Ishikawa (cell line): ENCODE measurements around the gene RXRA.

Source experiments
- CEBPB ChIP-seq: IDR thresholded peaks from 2 replicates; pipeline ENCODE4 v1.6.1; 2012
- CREB1 ChIP-seq: IDR thresholded peaks from 2 replicates; pipeline ENCODE4 v1.6.1; 2012; ENCODE audit warnings: low read depth
- EGR1 ChIP-seq: IDR thresholded peaks from 2 replicates; pipeline ENCODE4 v1.6.1; 2012
- EP300 ChIP-seq: IDR thresholded peaks from 2 replicates; pipeline ENCODE4 v1.6.1; 2012; ENCODE audit warnings: borderline replicate concordance
- FOXM1 ChIP-seq: IDR thresholded peaks from 2 replicates; pipeline ENCODE4 v1.6.1; 2012; ENCODE audit warnings: low read depth, borderline replicate concordance
- MAX ChIP-seq: IDR thresholded peaks from 2 replicates; pipeline ENCODE4 v1.6.1; 2012
- NFIC ChIP-seq: IDR thresholded peaks from 2 replicates; pipeline ENCODE4 v1.6.1; 2012
- RAD21 ChIP-seq: IDR thresholded peaks from 2 replicates; pipeline ENCODE4 v1.6.1; 2012; ENCODE audit warnings: low read depth
- REST ChIP-seq: IDR thresholded peaks from 2 replicates; pipeline ENCODE4 v1.6.1; 2012; ENCODE audit warnings: low read depth, mild to moderate bottlenecking
- TAF1 ChIP-seq: IDR thresholded peaks from 2 replicates; pipeline ENCODE4 v1.6.1; 2012; ENCODE audit warnings: low read depth, mild to moderate bottlenecking
- TCF12 ChIP-seq: IDR thresholded peaks from 2 replicates; pipeline ENCODE4 v1.6.1; 2012; ENCODE audit warnings: low read depth
- TEAD4 ChIP-seq: IDR thresholded peaks from 2 replicates; pipeline ENCODE4 v1.6.1; 2012
- YY1 ChIP-seq: IDR thresholded peaks from 2 replicates; pipeline ENCODE4 v1.6.1; 2012; ENCODE audit warnings: low read depth
- ZBTB7A ChIP-seq: IDR thresholded peaks from 2 replicates; pipeline ENCODE4 v1.6.1; 2012; ENCODE audit warnings: low read depth
- TF ChIP-seq, protein P1 (sequence below): IDR thresholded peaks from 2 replicates; pipeline ENCODE4 v1.6.1; 2012

RXRA gene

GRCh38 chr9:134356496-134357470 is 30.5 kb downstream of the RXRA start:
- TF ChIP-seq TCF12 (0 out of 2 replicates have a peak, but pooled peaks have one; percentile 27), NFIC (peak; percentile 24; the same call in 1 of the 2 replicates), TEAD4 (no peak), REST (no peak), ZBTB7A (no peak), CREB1 (no peak), EP300 (no peak), FOXM1 (no peak), CEBPB (0 out of 2 replicates have a peak, but pooled peaks have one; percentile 15), MAX (no peak)
- TF ChIP-seq, protein P1, sequence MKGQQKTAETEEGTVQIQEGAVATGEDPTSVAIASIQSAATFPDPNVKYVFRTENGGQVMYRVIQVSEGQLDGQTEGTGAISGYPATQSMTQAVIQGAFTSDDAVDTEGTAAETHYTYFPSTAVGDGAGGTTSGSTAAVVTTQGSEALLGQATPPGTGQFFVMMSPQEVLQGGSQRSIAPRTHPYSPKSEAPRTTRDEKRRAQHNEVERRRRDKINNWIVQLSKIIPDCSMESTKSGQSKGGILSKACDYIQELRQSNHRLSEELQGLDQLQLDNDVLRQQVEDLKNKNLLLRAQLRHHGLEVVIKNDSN, result no peak

- TF ChIP-seq MAX (no peak), EGR1 (no peak), CREB1 (no peak), TEAD4 (no peak), FOXM1 (no peak), CEBPB (no peak), TCF12 (no peak), REST (no peak), TAF1 (no peak), YY1 (no peak), RAD21 (no peak), ZBTB7A (no peak), EP300 (no peak), NFIC (no peak)
- TF ChIP-seq, protein P1, result no peak
Observed at GRCh38 chr9:134357631-134358025, 31.4 kb downstream of the RXRA start.

GRCh38 chr9:134358026-134358661 is 31.9 kb downstream of the RXRA start:
- TF ChIP-seq YY1 (no peak), CEBPB (no peak), ZBTB7A (no peak), REST (no peak), TAF1 (no peak), NFIC (no peak)
